ENCODE data around the gene RNASE4.
"Not testable (repeated sequence)": the region's sequence is repeated elsewhere in the genome, so short reads cannot be mapped to it uniquely, and the experiment has no call there.

RNASE4 gene

GRCh38 chr14:20659813-20660395 is 24.5 kb upstream of the RNASE4 start:
- no peak overlapping the region for H3K4me3 Mint-ChIP-seq
- no peak for DNase-seq
- peaks cover 96% of the 10 kb centered on the region for H3K27me3 Mint-ChIP-seq
- CTCF ChIA-PET: interaction anchor here (0.6 to 4.9 kb wide), 5 partner anchors 14 to 54 kb away, joined by 3 to 51 read pairs (median 5); no protein-coding TSS in a partner anchor
- no peaks in the 10 kb centered on the region for H3K9me3 Mint-ChIP-seq
- H3K4me1 Mint-ChIP-seq: peaks cover 48% of the 10 kb centered on the region
- H3K36me3 Mint-ChIP-seq: no peaks in the 10 kb centered on the region
- H3K27ac Mint-ChIP-seq: no peak overlapping the region

GRCh38 chr14:20661197-20661596 is 23.2 kb upstream of the RNASE4 start:
- DNase-seq: no peak
- Mint-ChIP-seq H3K4me3 (no peak overlapping the region), H3K27me3 (peaks cover 89% of the 10 kb centered on the region), H3K4me1 (peaks cover 48% of the 10 kb centered on the region), H3K36me3 (no peaks in the 10 kb centered on the region), H3K9me3 (no peaks in the 10 kb centered on the region), H3K27ac (no peak overlapping the region)
- CTCF ChIA-PET: interaction anchor here (0.5 to 2.4 kb wide), 5 partner anchors 23 to 39 kb away, joined by 3 to 11 read pairs (median 4); partner anchors contain the start of gene RNASE4

- CTCF ChIA-PET: interaction anchor here (0.6 to 4.2 kb wide), 10 partner anchors 11 to 37 kb away, joined by 3 to 56 read pairs (median 4); partner anchors contain the start of gene RNASE4
- Mint-ChIP-seq H3K27me3 (peaks cover 70% of the 10 kb centered on the region), H3K27ac (no peak overlapping the region), H3K4me1 (peaks cover 48% of the 10 kb centered on the region), H3K9me3 (peaks cover 2% of the 10 kb centered on the region), H3K4me3 (peak overlapping the region; percentile 68), H3K36me3 (peaks cover 1% of the 10 kb centered on the region)
- peak; percentile 82 for DNase-seq
These were observed 21.2 kb upstream of the RNASE4 start for GRCh38 chr14:20662968-20663732.

GRCh38 chr14:20666400-20666961 is 17.9 kb upstream of the RNASE4 start:
- DNase-seq, H3K36me3 Mint-ChIP-seq, H3K9me3 Mint-ChIP-seq, H3K4me3 Mint-ChIP-seq: not testable (repeated sequence)
- Mint-ChIP-seq H3K27ac (peak overlapping the region; percentile 47), H3K27me3 (peaks cover 41% of the 10 kb centered on the region), H3K4me1 (peaks cover 52% of the 10 kb centered on the region)
- CTCF ChIA-PET: interaction anchor here (4.2 kb wide), 1 partner anchor 14 kb away, joined by 56 read pairs; no protein-coding TSS in a partner anchor

- Mint-ChIP-seq H3K36me3 (peaks cover 6% of the 10 kb centered on the region), H3K27me3 (peaks cover 26% of the 10 kb centered on the region), H3K9me3 (peaks cover 2% of the 10 kb centered on the region), H3K27ac (peak overlapping the region; percentile 88), H3K4me3 (no peak overlapping the region), H3K4me1 (peaks cover 39% of the 10 kb centered on the region)
- peak; percentile 39 for DNase-seq
- CTCF ChIA-PET: interaction anchor here (0.8 to 6.1 kb wide), 4 partner anchors 11 to 114 kb away, joined by 3 to 37 read pairs (median 6); partner anchors contain the start of gene RNASE4
These were observed 16.4 kb upstream of the RNASE4 start for GRCh38 chr14:20667957-20668356.

GRCh38 chr14:20668969-20669368 is 15.4 kb upstream of the RNASE4 start:
- peaks cover 2% of the 10 kb centered on the region for H3K9me3 Mint-ChIP-seq
- peaks cover 30% of the 10 kb centered on the region for H3K4me1 Mint-ChIP-seq
- CTCF ChIA-PET: interaction anchor here (1.0 to 6.1 kb wide), 2 partner anchors 13 to 24 kb away, joined by 3 to 37 read pairs; partner anchors contain the start of gene RNASE4
- H3K27ac Mint-ChIP-seq: no peak overlapping the region
- no peak for DNase-seq
- H3K36me3 Mint-ChIP-seq: peaks cover 6% of the 10 kb centered on the region
- H3K27me3 Mint-ChIP-seq: peaks cover 23% of the 10 kb centered on the region
- H3K4me3 Mint-ChIP-seq: no peak overlapping the region

GRCh38 chr14:20671597-20672283 is 12.6 kb upstream of the RNASE4 start:
- CTCF ChIA-PET: interaction anchor here (6.1 kb wide), 1 partner anchor 10 kb away, joined by 37 read pairs; the partner anchor contains the start of gene RNASE4
- Mint-ChIP-seq H3K4me1 (peaks cover 23% of the 10 kb centered on the region), H3K27ac (no peak overlapping the region), H3K36me3 (peaks cover 6% of the 10 kb centered on the region), H3K9me3 (no peaks in the 10 kb centered on the region), H3K27me3 (peaks cover 22% of the 10 kb centered on the region), H3K4me3 (no peak overlapping the region)
- no peak for DNase-seq

- H3K4me3 Mint-ChIP-seq: no peak overlapping the region
- H3K36me3 Mint-ChIP-seq: no peaks in the 10 kb centered on the region
- H3K4me1 Mint-ChIP-seq: peaks cover 13% of the 10 kb centered on the region
- no peak overlapping the region for H3K27ac Mint-ChIP-seq
- peaks cover 24% of the 10 kb centered on the region for H3K27me3 Mint-ChIP-seq
- CTCF ChIA-PET: interaction anchor here (1.3 to 2.7 kb wide), 4 partner anchors 11 to 198 kb away, joined by 3 to 6 read pairs (median 4); no protein-coding TSS in a partner anchor
- no peak for DNase-seq
- H3K9me3 Mint-ChIP-seq: no peaks in the 10 kb centered on the region
These were observed 8.7 kb upstream of the RNASE4 start for GRCh38 chr14:20675669-20676068.

- no peak for DNase-seq
- Mint-ChIP-seq H3K27ac (no peak overlapping the region), H3K36me3 (no peaks in the 10 kb centered on the region), H3K27me3 (peaks cover 24% of the 10 kb centered on the region), H3K4me3 (no peak overlapping the region), H3K4me1 (peaks cover 17% of the 10 kb centered on the region), H3K9me3 (no peaks in the 10 kb centered on the region)
- CTCF ChIA-PET: interaction anchor here (1.3 to 2.7 kb wide), 4 partner anchors 11 to 198 kb away, joined by 3 to 6 read pairs (median 4); no protein-coding TSS in a partner anchor
These were observed 8.3 kb upstream of the RNASE4 start for GRCh38 chr14:20676072-20676471.

GRCh38 chr14:20679907-20680306 is 4.5 kb upstream of the RNASE4 start:
- peaks cover 19% of the 10 kb centered on the region for H3K27me3 Mint-ChIP-seq
- no peak overlapping the region for H3K4me3 Mint-ChIP-seq
- CTCF ChIA-PET: interaction anchor here (0.8 to 5.2 kb wide), 6 partner anchors 10 to 350 kb away, joined by 3 to 56 read pairs (median 30); no protein-coding TSS in a partner anchor
- no peaks in the 10 kb centered on the region for H3K36me3 Mint-ChIP-seq
- no peaks in the 10 kb centered on the region for H3K9me3 Mint-ChIP-seq
- H3K27ac Mint-ChIP-seq: no peak overlapping the region
- H3K4me1 Mint-ChIP-seq: peaks cover 26% of the 10 kb centered on the region
- peak; percentile 33 for DNase-seq

GRCh38 chr14:20680363-20680762 is 4.0 kb upstream of the RNASE4 start:
- Mint-ChIP-seq H3K36me3 (no peaks in the 10 kb centered on the region), H3K27ac (no peak overlapping the region), H3K9me3 (no peaks in the 10 kb centered on the region), H3K4me3 (no peak overlapping the region), H3K27me3 (peaks cover 19% of the 10 kb centered on the region), H3K4me1 (peaks cover 30% of the 10 kb centered on the region)
- CTCF ChIA-PET: interaction anchor here (0.8 to 5.2 kb wide), 6 partner anchors 10 to 351 kb away, joined by 3 to 56 read pairs (median 30); no protein-coding TSS in a partner anchor
- DNase-seq: no peak

GRCh38 chr14:20680843-20681347 is 3.5 kb upstream of the RNASE4 start:
- peaks cover 15% of the 10 kb centered on the region for H3K27me3 Mint-ChIP-seq
- no peaks in the 10 kb centered on the region for H3K36me3 Mint-ChIP-seq
- CTCF ChIA-PET: interaction anchor here (0.8 to 5.2 kb wide), 9 partner anchors 10 to 351 kb away, joined by 3 to 56 read pairs (median 13); partner anchors contain the start of gene PARP2
- H3K4me1 Mint-ChIP-seq: peaks cover 31% of the 10 kb centered on the region
- DNase-seq: peak; percentile 65
- H3K9me3 Mint-ChIP-seq: no peaks in the 10 kb centered on the region
- no peak overlapping the region for H3K27ac Mint-ChIP-seq
- H3K4me3 Mint-ChIP-seq: no peak overlapping the region

All from activated naive CD4-positive, alpha-beta T cell treated with anti-CD3 and anti-CD28 coated beads, Interleukin-2, amount 10 ng/mL, durations not matched to agents 7 days and 5 days (primary cell).